B cell (primary cell): ENCODE measurements around the gene ACTN1.

Source experiments
- CTCF ChIP-seq: fragments of 200-600 bp; IDR thresholded peaks from one replicate; pipeline ENCODE4 v1.8.0; 2022; ENCODE audit warnings: antibody characterized with exemption, mild to moderate bottlenecking
- EZH2 ChIP-seq: IDR thresholded peaks from 2 replicates; pipeline ENCODE4 v1.6.1; 2012; ENCODE audit warnings: borderline replicate concordance, low read depth, mild to moderate bottlenecking, moderate library complexity, low read length; ENCODE audit not compliant: insufficient read depth, poor library complexity, severe bottlenecking

- TF ChIP-seq CTCF (no peak), EZH2 (no peak)
Observed at GRCh38 chr14:68873376-68873775, 105.7 kb downstream of the ACTN1 start.
